Measurements from ENCODE around the gene ZFYVE21.

DNA sequence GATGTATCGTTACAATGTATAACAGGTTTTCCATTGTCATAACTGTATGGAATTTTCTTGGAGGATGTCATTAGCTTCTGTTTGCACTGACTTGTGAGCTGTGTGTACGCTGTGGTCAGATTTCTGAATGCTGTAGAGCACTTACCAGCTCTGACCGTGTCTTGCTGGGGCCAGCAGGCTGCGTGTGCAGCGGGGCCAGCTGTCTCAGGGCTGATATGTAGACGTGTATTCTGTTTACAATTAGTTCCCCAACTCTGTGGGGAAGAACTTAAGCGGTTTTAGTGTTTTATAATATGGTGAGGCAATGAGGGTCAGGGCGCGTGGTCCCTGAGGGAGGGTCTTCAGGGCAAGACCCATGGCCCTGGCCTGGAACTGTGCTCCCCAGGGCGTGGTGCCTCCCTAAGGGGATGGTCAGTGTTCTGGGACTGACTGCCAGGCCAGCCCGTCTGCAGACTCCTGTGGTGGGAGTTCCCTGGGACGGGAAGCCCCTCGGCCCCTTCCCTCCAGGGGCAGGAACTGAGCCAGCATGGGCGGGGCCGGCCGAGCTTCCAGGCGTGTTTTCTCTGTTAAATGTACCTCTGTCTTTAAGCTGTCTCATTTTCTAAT lies 19.0 kb upstream of the ZFYVE21 start:
- TF ChIP-seq, protein P1, sequence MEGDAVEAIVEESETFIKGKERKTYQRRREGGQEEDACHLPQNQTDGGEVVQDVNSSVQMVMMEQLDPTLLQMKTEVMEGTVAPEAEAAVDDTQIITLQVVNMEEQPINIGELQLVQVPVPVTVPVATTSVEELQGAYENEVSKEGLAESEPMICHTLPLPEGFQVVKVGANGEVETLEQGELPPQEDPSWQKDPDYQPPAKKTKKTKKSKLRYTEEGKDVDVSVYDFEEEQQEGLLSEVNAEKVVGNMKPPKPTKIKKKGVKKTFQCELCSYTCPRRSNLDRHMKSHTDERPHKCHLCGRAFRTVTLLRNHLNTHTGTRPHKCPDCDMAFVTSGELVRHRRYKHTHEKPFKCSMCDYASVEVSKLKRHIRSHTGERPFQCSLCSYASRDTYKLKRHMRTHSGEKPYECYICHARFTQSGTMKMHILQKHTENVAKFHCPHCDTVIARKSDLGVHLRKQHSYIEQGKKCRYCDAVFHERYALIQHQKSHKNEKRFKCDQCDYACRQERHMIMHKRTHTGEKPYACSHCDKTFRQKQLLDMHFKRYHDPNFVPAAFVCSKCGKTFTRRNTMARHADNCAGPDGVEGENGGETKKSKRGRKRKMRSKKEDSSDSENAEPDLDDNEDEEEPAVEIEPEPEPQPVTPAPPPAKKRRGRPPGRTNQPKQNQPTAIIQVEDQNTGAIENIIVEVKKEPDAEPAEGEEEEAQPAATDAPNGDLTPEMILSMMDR (conservative IDR thresholded peaks at IDR 0.05; ENCODE audit: low read length), result no peak
- TF ChIP-seq EZH2phosphoT487 (IDR thresholded peaks at IDR 0.05; ENCODE audit: borderline replicate concordance, low read depth, low read length), result no peak
